GM12874 (cell line): Measurements from ENCODE around the gene XPR1.

Source experiments
- CTCF ChIP-seq: IDR thresholded peaks from 2 replicates; pipeline ENCODE4 v1.5.1; 2011; ENCODE audit warnings: low read depth, mild to moderate bottlenecking, control low read depth, low read length, moderate library complexity; ENCODE audit not compliant: insufficient read depth

The XPR1 gene

DNA sequence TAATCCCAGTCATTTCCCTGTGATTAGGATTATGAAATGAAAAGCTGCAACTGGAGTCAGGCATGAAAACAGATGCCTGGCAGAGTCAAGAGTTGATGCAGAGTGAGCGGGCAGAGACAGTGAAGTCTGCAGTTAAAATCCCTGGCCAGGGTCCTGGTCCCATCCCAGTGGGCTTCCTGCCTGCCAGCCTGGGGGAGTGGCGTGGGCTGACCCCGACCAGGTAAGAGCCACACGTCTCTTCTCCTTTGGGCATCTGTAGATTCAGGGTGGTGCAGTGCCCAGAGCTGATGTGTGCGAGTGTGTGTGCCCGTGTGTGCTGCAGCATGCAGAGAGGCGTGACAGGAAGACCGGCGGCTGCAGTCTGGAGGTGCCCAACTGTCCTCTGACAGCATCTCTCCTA, 274.7 kb downstream of the XPR1 start:
- TF ChIP-seq CTCF: no peak

DNA sequence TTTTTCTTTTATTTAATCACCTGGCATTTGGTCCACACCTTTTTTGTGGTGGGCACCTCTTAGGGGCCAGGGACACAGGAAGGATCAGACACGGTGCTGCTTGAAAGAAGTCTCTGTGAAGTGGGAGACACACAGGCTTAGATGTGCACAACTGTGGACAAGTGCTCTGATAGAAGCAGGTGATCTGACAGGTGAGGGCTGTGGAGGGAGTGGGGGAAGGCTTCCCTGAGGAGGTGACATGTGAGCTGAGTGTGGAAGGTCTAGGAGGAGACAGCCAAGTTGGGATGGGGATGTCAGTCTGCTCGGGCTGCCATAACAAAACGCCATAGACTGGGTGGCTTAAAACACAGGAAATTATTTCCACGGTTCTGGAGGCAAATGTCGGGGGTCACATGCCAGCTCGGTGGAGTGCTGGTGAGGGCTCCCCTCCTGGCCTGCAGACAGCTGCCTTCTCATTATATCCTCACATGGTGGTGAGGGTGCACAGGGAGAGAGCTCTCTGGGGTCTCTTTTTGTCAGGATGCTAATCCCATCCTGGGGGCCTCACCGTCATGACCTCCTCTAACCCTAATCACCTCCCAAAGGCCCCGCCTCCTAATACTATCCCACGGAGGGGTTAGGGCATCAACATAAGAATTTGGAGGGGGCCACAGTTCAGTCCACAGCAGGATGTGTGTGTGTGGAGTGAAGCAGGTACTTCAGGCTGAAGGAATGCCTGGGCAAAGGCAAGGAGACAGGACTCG, 275.7 kb downstream of the XPR1 start:
- no peak for TF ChIP-seq CTCF

DNA sequence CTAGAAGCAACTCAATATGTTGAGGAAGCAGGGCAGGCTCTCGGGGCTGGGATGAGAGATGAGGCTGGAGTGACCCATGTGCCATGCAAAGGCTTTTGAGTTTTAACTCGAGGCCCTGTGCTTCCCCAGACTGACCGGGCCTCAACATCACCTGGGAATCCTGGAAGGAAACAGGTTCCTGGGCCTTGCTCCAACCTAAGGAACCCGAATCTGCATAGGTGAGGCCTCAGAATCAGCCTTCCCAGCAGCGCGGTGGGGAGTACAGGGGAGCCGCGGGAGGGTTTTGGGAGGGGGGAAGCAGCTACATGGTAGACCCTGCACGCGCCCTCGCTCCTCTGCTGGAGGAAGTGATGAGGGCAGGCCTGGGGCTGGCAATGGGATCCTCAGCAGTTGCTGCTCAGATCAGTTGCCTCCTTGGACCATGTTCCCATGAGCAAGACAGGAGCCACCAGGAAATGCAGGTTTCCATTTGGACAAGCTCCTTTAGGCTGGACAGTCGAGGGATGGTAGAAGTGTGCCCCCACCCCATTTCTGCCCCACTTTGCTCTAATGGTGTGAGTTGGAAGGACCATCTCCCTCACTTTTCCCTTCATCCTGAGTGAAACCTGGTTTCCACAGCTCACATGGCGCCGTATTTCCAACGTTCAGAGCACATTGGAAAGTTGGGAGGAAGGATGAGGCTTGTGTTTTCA, 276.4 kb downstream of the XPR1 start:
- no peak for TF ChIP-seq CTCF

DNA sequence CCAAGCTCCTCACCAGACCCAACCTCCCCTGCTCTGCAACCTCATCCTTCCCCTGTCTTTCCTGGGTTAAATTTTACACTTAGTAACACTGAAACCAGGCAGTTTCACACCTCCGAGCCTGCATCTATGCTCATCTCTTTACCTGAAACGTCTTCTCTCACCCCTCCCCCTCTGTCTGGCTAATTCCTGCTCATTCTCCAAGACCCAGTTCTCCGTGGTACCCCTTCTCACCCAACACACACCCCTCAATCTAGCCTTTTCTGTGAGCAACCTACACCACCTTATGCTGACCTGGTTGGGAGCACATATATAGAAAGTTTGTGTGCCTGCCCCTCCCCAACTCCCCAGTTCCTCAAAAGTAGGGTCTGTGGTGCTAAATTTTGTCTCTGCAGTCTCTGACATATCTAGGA, 277.2 kb downstream of the XPR1 start:
- TF ChIP-seq CTCF: no peak

GRCh38 chr1:180909462-180909976, 277.7 kb downstream of the XPR1 start:
- TF ChIP-seq CTCF: no peak

- TF ChIP-seq CTCF: no peak
Observed at GRCh38 chr1:180911640-180912191, 279.9 kb downstream of the XPR1 start.

DNA sequence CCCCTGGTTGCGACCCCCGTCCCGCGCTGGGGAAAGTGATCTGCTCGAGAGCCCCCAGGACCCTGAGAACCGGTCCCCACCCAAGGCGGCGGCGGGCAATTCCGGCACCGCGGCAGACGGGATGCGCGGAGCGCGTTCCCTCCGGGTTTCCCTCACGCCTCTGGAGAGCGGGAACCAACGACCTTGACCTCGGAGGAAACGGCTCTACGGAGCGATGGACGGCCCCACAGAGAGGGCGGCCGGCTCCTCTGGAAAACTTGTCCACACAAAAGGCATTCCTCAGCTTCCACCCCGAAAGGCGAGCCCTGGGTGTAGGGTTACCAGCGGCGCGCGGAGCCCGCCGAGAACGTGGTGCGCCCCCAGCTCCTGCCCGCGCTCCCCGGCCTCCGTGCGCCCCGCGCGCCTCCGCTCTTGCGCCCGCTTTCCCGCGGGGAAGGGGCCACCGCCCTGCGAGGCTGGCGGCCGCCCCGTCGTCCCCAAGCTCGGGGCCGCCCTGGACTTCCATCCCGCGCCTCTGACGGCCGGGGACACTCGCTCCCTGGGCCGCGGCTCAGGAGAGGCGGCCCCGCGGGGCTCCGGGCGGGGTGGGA, 280.5 kb downstream of the XPR1 start:
- no peak for TF ChIP-seq CTCF
